ENCODE measurements around the gene SH3GL2.

Gene SH3GL2

DNA sequence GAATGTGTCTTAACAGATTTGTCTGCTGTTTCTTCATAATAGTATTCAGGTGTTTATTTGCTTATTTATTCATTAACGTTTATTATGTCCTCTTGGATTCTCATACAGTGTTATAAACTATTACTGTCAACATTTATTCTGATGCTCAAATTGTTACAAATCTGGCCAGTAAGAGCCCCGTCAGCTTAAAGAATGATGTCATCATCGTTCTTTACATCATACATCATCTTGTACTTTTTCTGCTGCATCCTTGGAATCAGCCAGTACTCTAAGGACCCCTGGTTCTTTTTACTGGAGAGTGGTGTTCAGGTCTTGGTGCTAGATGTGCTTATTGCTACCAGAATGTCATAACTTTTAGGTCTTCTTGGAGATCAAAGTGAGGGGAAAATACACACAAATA, 86.6 kb downstream of the SH3GL2 start:
- DNase-seq = no peak

DNA sequence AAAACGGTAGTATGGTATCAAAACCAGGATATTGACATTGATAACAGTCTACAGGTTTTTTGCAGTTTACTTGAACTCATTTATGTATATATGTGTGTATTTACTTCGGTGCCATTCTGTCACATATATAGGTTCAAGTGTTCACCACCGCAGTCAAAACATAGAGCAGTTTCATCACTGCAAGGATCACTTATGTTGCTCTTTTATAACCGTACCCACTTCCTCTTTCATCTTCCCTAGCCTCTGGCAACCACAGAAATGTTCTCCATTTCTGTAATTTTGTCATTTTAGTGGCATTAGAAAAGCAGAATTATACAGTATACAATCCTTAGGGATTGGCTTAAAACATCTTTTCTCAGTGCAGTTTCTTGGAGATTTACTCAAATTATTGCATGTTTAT, 90.3 kb downstream of the SH3GL2 start:
- no peak for DNase-seq

DNA sequence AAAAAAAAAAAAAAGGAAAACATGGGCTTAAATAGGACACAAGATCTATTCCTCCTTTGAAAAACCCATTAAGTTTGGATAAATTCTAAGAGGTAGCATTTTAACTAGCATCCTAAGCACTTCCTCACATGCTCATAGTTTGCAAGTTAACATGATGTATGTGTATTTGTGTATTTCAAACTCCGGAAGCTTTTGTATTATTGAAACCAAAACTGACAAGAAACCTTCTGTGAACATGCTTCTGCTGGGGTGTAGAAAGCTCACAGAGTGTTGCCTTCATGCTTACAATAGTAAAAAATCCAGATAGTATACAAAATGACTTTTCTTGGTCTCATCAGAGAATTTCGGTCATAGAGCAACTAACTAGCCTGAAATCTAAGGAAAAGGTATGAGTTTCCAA, 103.8 kb downstream of the SH3GL2 start:
- DNase-seq = no peak

- no peak for DNase-seq
Measured at GRCh38 chr9:17688834-17689233, 110.0 kb downstream of the SH3GL2 start.

DNA sequence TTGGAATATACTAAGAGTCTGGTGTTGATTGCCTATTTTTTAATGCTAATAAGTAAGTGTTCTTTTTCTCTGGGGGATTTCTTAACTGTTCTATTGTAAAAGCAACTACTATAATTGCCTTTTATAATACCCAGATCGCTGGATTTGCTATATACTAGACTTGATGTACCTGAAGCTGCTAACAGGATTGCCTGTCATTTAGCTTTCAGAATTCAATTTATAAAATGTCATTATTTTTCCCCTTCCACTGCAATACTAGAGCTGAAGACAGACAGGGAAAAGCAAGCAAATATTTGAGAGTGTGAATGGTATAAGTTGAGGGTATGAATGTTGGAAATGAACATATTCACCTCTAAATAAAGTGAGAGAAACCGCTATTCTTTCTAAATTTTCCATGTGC, 115.5 kb downstream of the SH3GL2 start:
- no peak for DNase-seq

DNA sequence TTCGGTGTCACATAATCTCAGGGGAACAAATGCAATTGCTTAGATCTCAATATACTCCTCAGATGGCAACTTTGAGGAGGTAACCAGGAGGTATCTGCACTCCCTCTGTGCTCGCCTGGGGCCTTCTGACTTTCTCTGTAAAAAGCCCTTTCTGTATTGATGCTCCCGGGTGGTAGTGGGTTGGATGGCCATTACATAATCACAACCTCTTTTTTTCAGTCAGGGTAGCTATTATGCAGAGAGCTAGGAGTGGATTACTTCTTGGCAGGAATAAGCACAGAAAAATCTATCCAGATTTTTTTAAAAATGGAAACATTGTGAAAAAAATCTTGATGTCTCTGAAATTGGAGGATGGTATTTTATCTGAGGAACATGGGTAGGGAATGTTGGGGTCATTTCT, 116.6 kb downstream of the SH3GL2 start:
- no peak for DNase-seq

DNA sequence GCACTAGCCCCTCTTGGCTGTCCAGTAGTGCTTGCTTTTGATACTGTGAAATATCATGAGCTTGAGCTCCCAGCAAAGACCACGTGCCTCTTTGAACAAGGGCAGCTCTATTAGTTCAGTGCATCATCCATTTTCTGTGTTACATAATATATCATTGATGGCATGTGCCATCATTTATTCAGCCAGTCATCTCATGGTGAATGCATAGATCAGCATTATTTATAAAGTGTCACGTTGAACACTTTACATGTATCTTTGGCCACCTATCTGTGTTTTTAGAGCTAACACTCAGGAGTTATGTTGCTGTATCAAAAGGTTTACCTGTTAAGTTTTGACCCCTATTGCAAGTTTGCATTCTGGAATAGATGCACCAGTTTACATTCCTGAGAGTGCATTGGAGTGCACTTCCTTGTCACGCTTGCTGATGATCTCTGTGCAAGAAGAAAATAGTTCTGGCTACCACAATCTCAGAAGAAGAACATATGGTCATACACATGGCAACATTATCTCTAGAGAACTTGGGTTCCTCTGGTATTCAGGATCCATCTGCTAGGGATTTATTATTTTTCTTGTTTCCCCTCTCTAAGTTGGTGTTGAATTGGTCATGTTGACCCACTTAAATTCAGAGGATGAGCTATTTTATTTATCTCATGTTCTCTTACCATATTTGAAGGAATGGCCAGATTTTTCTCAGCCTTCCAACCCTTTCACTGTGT, 120.9 kb downstream of the SH3GL2 start:
- DNase-seq = no peak

DNA sequence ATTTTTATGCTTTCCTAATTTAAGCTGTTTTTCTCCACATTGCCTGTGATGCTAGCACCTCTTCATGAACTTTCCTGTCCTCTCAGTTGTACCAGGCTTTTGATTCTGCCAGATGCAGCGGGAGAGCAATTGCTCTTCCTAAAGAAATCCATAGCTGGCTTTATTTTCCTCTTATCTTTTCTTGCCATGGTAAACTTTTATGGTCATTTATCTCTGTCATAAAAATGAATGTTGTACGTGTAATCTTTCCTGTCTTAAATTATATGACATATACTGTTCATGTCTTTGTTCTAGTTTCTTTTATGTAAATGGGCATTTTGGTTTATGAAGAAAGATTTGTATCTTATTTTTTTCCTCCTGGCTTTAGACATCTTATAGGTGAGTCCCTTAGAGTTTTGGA, 127.5 kb downstream of the SH3GL2 start:
- no peak for DNase-seq

GRCh38 chr9:17719053-17719452, 140.2 kb downstream of the SH3GL2 start:
- DNase-seq = no peak

DNA sequence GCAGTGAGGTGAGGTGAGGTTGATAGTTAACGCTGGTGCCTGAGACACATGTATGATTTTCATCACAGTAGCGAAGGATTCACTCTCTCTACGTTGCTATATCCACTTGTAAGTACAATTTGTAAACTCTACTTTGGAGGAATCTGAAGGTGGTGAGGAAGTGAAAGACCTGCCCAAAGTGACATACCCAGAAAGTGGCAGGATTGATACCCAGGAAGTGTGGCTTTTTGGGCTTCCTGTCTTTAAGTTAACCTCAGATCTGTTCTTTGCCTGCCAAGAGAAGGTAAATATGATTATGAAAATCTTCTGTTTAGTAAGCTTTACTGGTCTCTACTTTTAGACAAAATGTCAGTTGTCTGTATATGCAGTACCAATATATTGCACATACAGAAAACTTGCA, 143.1 kb downstream of the SH3GL2 start:
- no peak for DNase-seq

- DNase-seq = no peak
Measured at GRCh38 chr9:17723656-17724055, 144.8 kb downstream of the SH3GL2 start.

GRCh38 chr9:17725399-17726010, 146.6 kb downstream of the SH3GL2 start:
- DNase-seq = no peak

GRCh38 chr9:17726298-17726697, 147.4 kb downstream of the SH3GL2 start:
- DNase-seq = no peak

DNA sequence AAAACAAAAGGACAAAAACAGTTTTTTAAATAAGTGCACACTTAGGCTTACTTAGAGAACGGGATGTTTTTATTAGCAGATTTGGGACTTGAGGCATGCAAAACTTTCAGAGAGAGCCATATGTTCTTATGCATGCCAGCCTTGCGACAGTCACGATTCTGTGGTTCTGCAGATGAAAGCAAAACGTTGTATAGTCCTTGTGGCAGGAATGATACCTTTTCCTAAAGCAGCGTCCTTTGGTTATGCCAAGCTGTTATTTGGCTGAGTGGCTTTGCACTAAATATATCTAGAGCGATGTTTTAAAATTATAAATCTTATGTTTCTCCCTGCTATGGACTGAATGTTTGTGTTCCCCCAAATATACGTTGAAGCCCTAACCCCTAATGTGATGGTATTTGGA, 152.0 kb downstream of the SH3GL2 start:
- no peak for DNase-seq

- DNase-seq = no peak
Measured at GRCh38 chr9:17731308-17731707, 152.4 kb downstream of the SH3GL2 start.

GRCh38 chr9:17734674-17735073, 155.8 kb downstream of the SH3GL2 start:
- DNase-seq = no peak

GRCh38 chr9:17735859-17736258, 157.0 kb downstream of the SH3GL2 start:
- DNase-seq = no peak

DNA sequence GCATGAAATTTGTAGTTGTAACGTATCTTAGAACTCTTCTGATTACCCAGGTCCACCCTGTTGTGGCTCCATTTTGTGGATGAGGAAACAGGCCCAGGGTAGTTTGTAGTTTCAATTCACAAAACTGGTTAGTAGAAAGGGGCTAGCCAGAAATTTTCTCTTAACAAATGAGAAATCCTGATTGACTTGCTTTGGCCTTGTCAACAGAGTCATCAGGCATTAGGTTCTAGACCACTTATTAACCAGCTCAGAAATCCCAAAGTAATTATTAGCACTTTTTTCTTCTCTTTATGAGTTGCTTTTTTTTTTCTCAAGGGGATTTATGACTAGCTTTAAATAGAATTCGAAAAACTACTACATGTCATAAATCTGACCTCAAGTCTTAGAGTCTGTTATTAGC, 160.2 kb downstream of the SH3GL2 start:
- DNase-seq = no peak

GRCh38 chr9:17739736-17740135, 160.9 kb downstream of the SH3GL2 start:
- DNase-seq = no peak

DNA sequence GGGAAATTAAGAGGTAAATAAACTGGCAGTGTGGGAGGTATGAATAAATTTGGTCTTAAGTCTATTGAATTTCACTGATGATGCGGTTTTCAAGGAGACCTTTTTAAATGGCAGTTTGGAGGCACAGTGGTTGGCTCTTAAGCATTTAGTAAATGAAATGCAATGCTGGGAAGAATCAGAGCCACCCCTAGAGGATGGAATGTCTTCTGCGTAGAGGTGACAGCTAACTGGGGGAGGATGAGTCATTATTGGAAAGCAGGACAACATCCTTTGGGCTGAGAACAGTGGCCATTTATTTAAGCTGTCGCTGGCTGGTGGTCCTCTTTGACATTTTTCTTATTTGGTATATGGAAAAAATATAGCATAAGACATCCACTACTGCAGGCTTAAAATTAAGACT, 163.2 kb downstream of the SH3GL2 start:
- DNase-seq = no peak

DNA sequence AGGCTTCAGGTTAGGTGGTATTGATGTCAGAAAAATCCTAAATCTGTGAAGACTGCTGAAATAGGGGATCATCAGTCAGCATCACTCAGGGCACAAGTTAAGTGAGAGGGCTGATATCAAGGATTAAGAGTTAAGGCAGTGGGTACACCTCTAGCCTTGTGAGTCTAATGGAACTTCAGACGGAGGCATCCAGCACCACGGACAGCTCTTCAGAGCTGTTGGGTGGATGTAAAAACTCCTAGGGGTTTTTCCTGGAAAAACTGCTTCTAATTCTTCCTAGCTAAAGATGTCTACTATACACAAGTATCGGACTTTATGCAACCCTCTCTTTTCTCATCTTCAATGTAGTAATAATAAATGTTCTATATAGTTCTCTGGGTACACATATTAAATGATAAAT, 165.9 kb downstream of the SH3GL2 start:
- no peak for DNase-seq

- DNase-seq = no peak
Measured at GRCh38 chr9:17750269-17750668, 171.4 kb downstream of the SH3GL2 start.

DNA sequence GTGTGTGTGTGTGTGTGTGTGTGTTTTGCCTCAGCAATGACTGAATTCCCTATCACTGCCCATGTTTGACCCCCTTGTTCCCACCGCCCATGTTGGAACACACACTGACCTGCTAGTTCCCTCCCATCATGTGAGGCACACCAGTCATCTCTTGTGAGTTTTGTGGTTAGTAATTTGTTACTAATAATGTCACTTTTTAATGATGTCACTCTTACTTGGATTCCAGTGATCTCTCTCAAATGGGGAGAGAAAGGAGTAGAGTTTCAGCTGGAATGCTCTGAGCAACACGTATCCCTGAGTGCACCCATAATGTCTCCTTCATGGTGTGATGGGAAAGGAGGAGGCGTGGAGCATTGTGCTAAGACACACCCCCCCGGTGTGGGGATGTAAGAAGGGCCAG, 172.6 kb downstream of the SH3GL2 start:
- no peak for DNase-seq

DNA sequence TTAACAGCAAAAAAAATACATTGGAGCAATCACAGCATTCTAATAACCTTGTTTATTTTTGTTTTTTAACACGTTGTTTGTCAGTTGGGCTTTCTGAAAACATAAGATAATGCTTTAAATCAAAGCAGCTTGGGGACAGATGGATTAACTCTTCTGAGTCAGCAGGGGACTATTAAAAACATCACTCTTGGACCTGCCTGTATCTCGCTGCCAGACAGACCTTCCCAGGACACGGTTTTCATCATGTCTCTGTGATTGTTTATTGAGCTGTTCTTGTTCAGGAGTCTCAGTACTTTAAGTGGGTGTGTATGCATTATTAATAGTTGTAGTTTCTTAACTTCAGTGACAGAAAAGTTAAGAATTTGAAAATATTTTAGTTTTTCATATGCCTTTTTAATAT, 173.2 kb downstream of the SH3GL2 start:
- DNase-seq = no peak

DNA sequence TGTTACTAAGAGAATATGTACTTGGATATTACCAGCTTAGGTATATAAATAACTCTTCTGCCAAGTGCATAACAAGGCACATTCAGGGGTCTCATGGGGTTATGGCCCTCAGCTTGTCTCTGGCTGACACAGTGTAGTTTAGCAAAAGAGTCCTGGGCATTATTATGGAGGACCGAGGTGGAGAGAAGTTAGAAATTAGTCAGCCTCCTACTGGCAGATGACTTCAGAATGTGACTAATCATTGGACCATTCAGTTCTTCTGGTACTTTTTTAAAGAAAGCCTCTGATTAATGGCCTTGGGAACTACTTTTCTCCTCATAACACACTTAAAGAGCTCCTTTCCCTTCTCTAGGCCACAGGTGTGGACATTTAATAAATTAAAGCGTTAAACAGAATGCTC, 178.9 kb downstream of the SH3GL2 start:
- DNase-seq = no peak
